ENCODE measurements around the gene COL4A5.

COL4A5 gene

DNA sequence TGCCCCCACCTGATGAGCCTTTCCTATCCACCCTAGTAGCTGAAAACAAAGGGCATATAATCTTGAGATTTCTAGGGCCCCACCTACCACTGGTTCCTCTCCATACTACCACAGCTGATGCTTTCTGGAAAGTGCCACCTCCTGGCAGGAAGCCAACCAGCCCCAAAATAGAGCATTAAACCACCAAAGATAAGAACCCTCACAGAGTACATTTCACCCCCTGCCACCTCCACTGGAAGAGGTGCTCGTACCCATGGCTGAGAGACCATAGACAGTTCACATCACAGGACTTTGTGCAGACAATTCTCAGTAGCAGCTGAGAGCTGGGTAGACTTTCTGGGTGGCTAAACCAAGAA is 202.6 kb downstream of the COL4A5 start:
- no peak for DNase-seq

DNA sequence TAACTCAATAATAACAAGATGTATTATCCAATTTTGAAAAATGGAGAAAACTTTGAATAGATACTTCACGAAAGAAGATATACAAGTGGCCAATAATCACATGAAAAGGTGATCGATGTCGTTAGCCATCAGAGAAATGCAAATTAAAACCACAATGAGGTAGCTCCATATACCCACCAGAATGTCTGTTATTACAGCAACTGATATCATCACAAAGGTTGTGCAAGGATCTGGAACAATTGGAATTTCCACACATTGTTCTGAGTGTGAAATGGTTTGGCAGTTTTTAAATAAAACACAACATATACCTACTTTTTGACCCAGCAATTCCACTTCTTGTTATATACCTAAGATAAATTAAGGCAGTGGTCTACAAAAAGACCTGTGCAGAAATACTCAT is 225.1 kb downstream of the COL4A5 start:
- no peak for DNase-seq

- no peak for DNase-seq
These were observed 226.5 kb downstream of the COL4A5 start for GRCh38 chrX:108666101-108666500.

GRCh38 chrX:108671526-108671925 is 231.9 kb downstream of the COL4A5 start:
- DNase-seq = no peak

DNA sequence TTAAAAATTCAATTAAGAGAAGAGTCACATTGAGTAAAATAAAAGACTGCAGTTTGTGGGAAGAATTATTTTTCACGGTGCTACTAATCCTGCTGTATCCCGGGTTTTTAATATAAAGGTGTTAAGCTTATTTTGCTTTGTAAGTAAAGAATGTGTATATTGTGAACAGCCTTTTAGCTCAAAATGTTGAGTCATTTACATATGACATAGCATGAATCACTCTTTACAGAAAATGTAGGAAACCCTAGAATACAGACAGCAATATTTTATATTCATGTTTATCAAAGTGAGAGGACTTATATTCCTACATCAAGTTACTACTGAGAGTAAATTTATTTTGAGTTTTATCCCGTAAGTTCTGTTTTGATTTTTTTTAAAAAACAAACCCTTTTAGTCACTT is 257.1 kb downstream of the COL4A5 start:
- no peak for DNase-seq

GRCh38 chrX:108699368-108699767 is 259.7 kb downstream of the COL4A5 start:
- DNase-seq = no peak

- no peak for DNase-seq
These were observed 262.0 kb downstream of the COL4A5 start for GRCh38 chrX:108701633-108702032.

GRCh38 chrX:108702530-108702929 is 262.9 kb downstream of the COL4A5 start:
- no peak for DNase-seq

- DNase-seq = no peak
These were observed 265.2 kb downstream of the COL4A5 start for GRCh38 chrX:108704839-108705238.

- DNase-seq = no peak
These were observed 273.2 kb downstream of the COL4A5 start for GRCh38 chrX:108712886-108713285.

GRCh38 chrX:108722561-108722960 is 282.9 kb downstream of the COL4A5 start:
- no peak for DNase-seq

- no peak for DNase-seq
These were observed 287.1 kb downstream of the COL4A5 start for GRCh38 chrX:108726748-108727147.

- DNase-seq = no peak
These were observed 291.5 kb downstream of the COL4A5 start for GRCh38 chrX:108731153-108731552.

DNA sequence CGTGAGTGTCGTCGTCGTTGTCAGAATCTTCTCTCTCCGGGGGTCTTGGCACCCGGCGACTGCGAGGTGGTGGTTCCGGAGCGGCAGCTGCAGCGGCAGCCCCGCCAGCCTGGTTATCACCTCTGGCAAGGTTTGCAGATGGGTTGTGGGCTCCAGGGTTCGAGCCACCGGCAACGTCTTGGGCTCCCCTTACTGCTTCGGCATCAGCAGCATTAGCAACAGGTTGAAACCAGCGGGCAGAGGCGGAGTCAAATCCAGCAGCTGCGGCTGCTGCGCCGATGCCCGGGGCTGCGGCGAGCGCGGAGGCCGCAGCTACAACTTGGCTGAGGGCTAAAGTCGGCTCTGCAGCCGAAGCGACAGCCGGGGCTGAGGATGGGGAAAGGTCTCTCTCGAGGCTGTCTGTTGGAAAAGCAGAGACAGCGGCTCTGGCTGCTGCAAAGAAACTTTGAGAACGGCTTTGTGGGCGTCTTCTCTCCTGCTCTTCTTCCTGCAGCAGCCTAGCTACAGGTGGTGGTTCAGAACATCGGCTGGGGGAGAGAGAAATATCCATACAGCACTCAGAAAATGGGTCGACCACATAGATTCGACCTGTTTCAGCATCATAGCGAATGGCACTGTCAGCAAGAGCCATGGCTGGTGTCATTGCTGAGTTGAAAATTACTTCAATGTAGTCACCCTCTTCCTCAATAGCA is 293.1 kb downstream of the COL4A5 start:
- no peak for DNase-seq

- no peak for DNase-seq
These were observed 294.8 kb downstream of the COL4A5 start for GRCh38 chrX:108734426-108734825.

DNA sequence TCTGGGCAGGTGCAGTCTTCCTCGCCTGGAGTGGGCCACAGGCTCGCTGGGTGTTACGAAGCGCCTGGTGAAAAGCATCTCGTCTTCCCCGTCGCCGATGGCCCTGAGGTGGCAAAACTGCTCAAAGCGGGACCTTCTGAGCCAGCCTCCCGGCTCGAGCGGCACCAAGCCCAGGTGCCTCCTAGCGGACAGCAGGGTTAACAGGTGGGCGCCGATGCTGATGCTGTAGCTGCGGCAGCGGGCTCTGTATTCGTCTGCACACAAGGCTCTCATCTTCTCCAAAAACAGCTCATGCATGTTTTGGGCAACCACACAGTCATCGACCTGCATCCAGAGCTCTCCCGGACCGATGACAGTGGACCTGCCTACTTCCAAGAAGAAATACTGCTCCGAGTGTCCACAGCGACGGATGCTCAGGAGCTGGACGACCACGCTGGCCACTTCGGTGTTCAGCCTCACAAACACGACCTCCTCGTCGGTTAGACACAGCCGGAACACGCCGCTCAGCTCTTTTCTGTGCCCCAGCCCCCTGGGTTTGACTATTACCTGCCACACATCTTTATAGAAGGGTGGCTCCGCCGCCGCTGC is 295.5 kb downstream of the COL4A5 start:
- no peak for DNase-seq

DNA sequence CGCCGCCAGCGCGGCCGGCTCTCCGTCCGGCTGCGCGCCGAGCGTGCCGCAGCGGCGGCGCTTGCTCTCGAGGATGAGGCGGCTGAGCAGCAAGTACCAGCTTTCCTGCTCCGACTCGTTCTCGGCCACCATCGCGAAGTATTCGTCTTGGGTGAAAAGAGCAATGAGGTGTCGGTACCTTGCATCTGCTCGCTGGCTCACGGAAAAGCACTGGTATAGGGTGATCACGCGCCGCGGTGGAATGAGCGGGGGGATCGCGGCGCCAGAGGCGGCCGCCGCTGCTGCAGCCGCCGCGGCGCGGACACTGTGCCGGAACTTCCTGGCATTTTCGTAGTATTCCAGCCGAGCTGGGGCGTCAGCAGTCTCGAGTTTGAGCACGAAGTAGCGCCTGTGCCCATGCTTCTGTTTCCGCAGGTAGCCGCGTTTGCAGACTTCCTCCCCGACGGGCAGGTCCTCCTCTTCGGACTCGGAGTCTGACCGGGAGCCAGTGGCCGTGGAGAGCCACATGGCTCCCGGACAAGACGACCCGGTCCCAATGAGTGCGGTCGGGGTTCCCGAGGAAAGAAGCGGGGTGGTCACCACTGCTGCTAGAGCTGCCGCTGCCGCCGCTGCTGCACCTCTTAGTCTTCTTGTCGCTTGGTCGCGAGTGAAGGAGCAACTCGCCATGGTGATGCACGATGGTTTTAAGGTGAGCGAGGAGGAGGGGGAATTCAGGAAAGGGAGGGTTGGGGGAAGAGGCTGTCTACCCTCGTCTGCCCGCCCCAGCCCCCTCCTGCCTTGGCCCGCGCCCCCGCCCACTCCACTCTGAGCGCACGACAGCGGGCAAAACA is 296.3 kb downstream of the COL4A5 start:
- DNase-seq = no peak

- DNase-seq = peak; percentile 34
These were observed 297.2 kb downstream of the COL4A5 start, which contains the start of gene IRS4 for GRCh38 chrX:108736509-108737479. TSS of gene IRS4 (minus strand) at chrX:108736563.

GRCh38 chrX:108737754-108738153 is 298.1 kb downstream of the COL4A5 start:
- no peak for DNase-seq

DNA sequence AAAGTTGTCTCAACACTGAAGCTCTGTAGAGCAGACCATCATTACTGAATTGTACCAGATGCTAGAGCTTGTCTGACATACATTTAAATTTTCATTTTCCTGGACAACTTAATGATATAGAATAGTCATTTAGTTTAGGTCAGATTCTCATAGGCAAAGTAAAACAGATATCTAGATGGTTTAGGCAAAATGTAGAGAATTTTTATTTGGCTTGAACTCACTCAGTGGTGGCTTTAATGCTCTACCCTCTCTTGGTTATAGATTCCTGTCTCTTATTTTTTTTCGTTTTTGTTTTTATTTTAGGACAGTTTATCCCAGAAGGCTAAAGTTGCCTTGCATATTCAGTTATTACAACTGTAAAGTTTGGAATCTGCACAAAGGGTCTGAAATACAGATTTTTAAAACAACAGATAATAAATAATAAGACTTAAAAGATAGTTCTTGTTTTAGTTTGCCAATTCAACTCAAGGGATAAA is 300.7 kb downstream of the COL4A5 start:
- no peak for DNase-seq
